ENCODE measurements around the gene RIMBP2.

RIMBP2 gene

DNA sequence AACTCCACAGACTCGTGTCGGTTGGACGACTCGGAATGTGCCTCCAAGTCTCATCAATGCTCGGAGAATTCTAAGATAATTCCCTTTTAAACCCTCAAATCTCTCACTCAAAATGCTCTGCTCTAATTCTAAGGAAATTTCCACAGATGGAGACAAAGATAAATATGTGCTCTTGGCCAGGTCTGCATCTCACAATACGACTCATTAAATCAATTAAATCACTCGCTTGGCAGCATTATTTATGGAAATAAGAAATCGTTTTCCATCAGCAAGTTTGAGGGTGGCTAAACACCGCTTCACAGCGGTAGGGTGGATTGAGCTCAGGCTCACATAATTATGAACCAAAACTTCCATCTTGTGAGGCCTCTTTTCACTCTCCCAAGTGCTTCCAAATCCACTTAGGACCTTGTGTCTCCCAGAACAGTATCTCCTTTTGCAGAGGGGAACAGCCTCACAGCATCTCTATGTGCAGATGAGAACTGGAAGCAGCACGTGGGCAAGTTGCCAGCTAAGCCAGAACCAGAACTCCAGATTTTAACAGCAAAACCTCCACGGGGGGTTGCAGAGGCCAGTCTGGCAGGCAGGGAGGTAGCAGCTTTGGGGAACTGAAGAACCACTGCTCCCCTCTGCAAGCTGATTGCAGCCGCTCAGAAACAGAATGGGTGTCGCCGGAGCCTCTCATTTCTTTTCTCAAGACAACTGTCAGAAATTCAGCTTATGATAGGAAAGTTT lies 43.8 kb downstream of the RIMBP2 start:
- Histone ChIP-seq H3K9me3 (ENCODE audit: control insufficient read depth, low read length) (no peaks in the 10 kb centered on the region), H3K79me2 (peaks cover 53% of the 10 kb centered on the region), H2AFZ (no peak overlapping the region), H3K4me1 (no peaks in the 10 kb centered on the region), H3K27me3 (ENCODE audit: control insufficient read depth, insufficient read depth, low read length) (no peaks in the 10 kb centered on the region), H3K4me3 (ENCODE audit: low read depth, low read length) (no peak overlapping the region), H3K4me2 (ENCODE audit: low read length) (no peak overlapping the region), H3K9ac (no peak overlapping the region), H3K27ac (no peak overlapping the region), H3K36me3 (ENCODE audit: control insufficient read depth, insufficient read depth, low read length) (no peaks in the 10 kb centered on the region)
- no peak for TF ChIP-seq CTCF (IDR thresholded peaks at IDR 0.05)

DNA sequence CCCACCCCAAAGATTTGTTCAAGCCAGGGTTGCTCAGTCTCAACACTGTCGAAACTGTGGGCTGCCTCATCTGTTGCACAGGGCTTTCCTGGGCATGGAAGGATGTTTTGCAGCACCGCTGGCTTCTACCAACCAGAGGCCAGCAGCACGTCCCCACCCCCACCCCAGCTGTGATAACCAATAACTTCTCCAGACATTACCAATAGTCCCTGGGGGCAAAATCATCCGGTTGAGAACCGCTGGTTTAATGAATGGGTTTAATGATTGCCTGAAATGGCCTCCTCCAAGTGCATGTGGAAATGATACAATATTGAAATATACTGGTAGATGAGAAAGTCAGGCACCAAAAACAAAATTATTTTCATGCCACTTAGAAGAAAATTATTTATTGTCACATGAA lies 44.5 kb downstream of the RIMBP2 start:
- no peak overlapping the region for H2AFZ ChIP-seq
- no peaks in the 10 kb centered on the region for H3K36me3 ChIP-seq (ENCODE audit: control insufficient read depth, insufficient read depth, low read length)
- no peaks in the 10 kb centered on the region for H3K9me3 ChIP-seq (ENCODE audit: control insufficient read depth, low read length)
- H3K27me3 ChIP-seq (ENCODE audit: control insufficient read depth, insufficient read depth, low read length), result no peaks in the 10 kb centered on the region
- peaks cover 48% of the 10 kb centered on the region for H3K79me2 ChIP-seq
- no peak overlapping the region for H3K27ac ChIP-seq
- no peaks in the 10 kb centered on the region for H3K4me1 ChIP-seq
- H3K9ac ChIP-seq, result no peak overlapping the region
- TF ChIP-seq CTCF (IDR thresholded peaks at IDR 0.05), result no peak
- H3K4me2 ChIP-seq (ENCODE audit: low read length), result no peak overlapping the region
- no peak overlapping the region for H3K4me3 ChIP-seq (ENCODE audit: low read depth, low read length)

DNA sequence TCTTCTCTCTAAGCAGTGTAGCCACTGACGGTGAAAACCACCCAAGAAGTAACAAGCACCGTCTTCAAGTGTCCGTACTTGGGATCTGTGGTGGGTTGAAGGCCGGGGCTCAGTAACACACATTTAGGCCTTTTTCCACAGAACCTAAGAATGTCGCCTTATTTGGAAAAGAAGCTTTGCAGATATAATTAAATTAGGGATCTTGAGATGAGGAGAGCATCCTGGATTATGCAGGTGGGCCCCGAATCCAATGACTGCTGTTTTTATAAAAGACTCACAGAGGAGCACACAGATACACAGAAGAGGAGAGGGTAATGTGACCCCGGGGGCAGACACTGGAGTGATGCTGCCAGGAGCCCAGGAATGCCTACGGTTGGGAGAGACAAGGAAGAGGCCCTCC lies 46.3 kb downstream of the RIMBP2 start:
- Histone ChIP-seq H3K9me3 (ENCODE audit: control insufficient read depth, low read length) (no peaks in the 10 kb centered on the region), H3K9ac (no peak overlapping the region), H3K4me2 (ENCODE audit: low read length) (no peak overlapping the region), H3K36me3 (ENCODE audit: control insufficient read depth, insufficient read depth, low read length) (no peaks in the 10 kb centered on the region), H3K27ac (no peak overlapping the region), H3K4me1 (no peaks in the 10 kb centered on the region), H3K27me3 (ENCODE audit: control insufficient read depth, insufficient read depth, low read length) (no peaks in the 10 kb centered on the region), H3K4me3 (ENCODE audit: low read depth, low read length) (no peak overlapping the region), H3K79me2 (peaks cover 40% of the 10 kb centered on the region), H2AFZ (no peak overlapping the region)
- TF ChIP-seq CTCF (IDR thresholded peaks at IDR 0.05), result no peak

DNA sequence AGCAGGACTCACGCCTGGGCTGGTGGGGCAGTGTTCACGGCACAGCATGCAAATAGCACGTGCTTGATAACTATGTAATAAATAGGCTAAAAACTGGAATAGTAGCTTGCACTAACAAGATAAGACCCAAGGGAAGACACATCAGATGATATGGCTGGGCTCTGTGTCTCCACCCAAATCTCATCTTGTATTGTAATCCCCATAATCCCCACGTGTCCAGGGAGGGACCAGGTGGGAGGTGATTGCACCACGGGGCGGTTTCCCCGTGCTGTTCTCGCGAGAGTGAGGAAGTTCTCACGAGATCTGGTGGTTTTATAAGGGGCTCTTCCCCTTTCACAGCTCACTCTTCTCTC lies 46.9 kb downstream of the RIMBP2 start:
- Histone ChIP-seq H3K9me3 (ENCODE audit: control insufficient read depth, low read length) (no peaks in the 10 kb centered on the region), H3K27ac (no peak overlapping the region), H3K9ac (no peak overlapping the region), H2AFZ (no peak overlapping the region), H3K4me1 (no peaks in the 10 kb centered on the region), H3K4me2 (ENCODE audit: low read length) (no peak overlapping the region), H3K27me3 (ENCODE audit: control insufficient read depth, insufficient read depth, low read length) (no peaks in the 10 kb centered on the region), H3K36me3 (ENCODE audit: control insufficient read depth, insufficient read depth, low read length) (no peaks in the 10 kb centered on the region), H3K79me2 (peaks cover 42% of the 10 kb centered on the region), H3K4me3 (ENCODE audit: low read depth, low read length) (no peak overlapping the region)
- TF ChIP-seq CTCF (IDR thresholded peaks at IDR 0.05), result no peak

All from parathyroid adenoma (tissue), 2 donors.